ACHN (cell line): Measurements from ENCODE around the gene NGEF.
"Not testable (repeated sequence)": the region's sequence is repeated elsewhere in the genome, so short reads cannot be mapped to it uniquely, and the experiment has no call there.

Experiments used
- DNase-seq: peaks from one replicate; pipeline ENCODE4 v3.0.0-alpha.2; 2015
- in situ Hi-C: cut with HindIII; loops from 2 replicates; pipeline ENCODE4 v1.10.0; 2017; ENCODE audit warnings: low sequenced_read_pairs, low pct_ligation_motif_present, low pct_unique_long_range_greater_than_20kb

The NGEF gene

DNA sequence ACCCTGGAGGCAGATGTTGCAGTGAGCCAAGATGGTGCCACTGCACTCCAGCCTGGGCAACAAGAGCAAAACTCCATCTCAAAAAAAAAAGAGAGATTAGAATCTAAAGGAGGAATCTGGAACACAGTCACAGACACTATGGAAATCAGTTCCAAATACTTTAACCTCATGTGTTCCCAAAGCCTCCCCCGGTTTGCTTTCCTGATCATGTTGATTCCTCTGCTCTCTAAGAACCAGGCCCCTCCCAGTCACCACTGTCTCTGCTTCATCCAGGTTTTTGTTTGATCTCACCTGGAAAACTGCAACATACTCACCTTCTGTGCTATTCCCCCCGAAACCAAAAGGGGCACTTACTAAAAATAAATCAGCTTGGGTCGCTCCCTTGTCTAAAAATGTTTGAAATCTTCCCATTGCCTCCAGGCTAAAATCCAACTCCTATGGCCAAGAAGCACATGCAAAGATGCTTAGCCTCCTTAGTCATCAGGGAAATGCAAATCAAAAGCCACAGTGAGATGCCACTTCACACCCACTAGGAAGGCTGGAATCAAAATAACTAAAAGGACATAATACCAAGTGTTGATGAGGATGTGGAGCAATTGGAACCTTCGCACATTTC, 13.2 kb upstream of the NGEF start:
- in situ Hi-C loops: no loop called here
- no peak for DNase-seq

DNA sequence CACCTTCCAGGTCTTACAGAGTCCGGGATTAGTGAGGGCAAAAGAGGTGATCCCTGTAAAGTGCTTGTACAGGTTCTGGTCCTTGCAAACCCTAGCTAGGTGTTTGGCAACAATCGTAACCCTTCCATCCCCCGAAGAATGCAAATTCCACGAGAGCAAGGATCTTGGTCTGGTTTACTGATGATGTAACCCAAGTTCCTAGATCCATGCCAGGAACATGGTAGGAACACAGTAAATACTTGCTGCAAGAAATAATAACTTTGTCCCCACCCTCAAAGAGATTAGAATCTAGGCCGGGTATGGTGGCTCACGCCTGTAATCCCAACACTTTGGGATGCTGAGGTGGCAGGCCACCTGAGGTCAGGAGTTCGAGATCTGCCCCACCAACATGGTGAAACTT, 12.7 kb upstream of the NGEF start:
- in situ Hi-C loops: no loop called here
- DNase-seq: no peak

DNA sequence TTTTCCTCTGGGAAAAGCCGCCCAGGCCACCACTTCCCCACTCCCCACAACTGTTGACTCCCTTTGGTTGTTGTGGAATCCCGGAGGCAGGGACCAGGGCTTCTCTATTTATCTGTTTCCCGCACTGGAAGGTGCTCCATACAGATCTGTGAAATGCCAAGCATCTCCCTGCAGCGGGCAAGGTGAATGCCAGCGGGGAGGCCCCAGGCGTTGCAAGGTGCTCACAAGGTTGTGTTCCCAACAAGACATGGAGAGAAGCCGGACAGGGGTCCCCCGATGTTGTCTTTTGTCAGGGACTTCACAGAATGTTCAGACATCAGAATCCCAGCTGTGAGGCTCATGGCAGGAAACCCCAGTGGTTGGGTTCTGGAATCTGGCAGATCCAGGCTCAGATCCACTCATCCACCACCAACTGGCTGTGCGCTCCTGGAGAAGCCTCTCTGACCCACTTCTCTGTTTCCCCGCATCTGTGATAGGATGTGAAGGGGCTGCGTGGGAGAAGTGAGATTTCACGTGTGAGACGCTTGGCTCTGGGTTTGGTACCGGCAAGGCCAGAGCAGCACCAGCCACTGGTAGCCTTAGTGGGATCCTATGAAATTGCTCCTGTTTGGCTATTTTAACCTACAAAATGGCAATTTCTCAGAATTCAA, 10.8 kb upstream of the NGEF start:
- DNase-seq: no peak

DNA sequence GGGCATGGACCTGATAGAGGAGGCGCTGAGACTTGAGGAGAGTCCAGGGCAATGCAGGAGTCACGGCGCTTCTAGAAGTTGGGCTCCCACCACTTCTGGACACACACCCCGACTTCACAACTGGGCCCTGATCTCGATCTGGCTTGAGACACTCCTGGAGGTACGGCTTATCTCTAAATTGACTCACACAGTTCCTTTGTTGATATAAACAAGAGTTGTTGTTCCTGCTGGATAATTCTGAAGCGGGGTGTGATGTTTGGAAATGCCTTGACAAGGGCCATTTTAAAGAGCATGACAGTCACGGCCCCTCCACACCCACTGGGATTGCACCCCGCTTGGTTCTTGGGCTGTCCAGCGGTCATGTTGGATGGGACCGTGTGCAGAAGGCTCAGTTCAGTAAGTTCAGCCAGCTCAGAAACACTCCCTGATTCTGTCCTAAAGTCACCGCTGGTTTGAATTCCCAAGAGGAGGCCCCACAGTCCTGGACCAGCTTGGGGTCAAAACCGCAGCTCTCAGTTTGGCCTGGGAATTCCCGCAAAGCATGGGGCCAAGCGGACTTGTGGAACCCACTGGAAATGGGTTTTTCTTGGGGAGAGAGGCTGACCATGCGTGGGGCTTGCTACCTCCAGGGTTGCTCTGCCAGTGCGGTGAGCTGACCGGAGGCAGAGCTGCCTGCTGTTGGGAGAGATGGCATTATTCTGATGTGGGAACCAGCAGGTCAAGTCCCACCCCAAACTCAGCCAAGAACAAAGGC, 10.1 kb upstream of the NGEF start:
- in situ Hi-C loops: no loop called here
- no peak for DNase-seq

More for the DNA sequence above, 10.8 kb upstream of the NGEF start:
- in situ Hi-C loops: no loop called here

DNA sequence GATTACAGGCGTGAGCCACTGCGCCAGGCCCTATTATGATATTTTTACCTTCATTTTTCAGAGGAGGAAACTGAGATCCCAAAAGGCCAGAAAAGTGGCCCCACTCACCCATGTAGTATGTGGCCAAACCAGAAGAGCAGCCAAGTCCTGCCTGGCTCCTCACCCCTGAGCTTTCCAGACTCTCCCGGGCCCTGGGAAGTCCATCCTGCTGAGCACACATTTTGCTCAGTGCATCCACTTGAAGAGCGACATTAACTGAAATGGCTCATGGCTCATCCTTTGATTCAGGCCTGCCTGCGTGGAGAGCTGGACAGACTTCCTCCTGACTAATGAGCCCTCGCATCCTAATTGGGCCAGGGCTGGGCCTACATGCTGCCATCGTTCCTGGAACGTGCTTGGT, 9.5 kb upstream of the NGEF start:
- DNase-seq: no peak
- in situ Hi-C loops: no loop called here

DNA sequence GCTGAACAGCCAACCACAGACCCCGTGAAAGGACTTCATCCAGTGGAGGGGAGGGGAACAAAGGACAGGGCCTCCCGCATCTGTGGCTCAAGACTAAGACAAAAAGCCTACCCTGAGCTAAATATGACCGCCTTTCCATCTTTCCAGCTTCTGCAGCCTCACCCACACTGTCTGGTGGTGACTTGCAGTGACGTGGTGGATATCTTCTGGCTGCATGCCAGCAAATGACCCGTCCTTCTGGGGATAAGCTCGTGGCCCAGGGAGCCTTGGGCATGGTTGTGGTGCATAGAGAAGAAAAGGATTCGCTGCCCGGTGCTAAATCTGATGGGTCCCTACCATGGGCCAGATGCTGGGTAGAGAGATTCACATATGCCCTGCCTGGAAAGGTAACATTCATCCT, 8.7 kb upstream of the NGEF start:
- in situ Hi-C loops: no loop called here
- no peak for DNase-seq

DNA sequence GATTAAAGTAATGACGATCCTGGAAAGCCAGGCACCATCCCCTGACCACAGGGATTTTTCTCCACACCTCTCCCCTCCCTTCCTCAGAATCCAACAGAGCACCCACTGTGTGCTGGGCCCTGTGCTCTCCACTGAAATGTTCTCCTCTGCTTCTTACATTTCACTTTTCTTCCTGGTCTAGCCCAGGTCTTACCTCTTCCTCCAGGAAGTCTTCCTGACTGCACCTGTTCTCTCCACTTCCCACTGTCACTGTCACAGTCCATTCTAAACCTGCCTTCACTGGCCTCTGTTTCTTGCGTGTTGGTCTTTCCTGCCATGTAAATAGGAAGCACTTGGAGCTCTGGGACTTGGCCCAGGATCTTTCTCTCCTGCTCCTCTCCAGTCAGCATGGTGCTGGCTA, 7.4 kb upstream of the NGEF start:
- in situ Hi-C loops: no loop called here
- no peak for DNase-seq

DNA sequence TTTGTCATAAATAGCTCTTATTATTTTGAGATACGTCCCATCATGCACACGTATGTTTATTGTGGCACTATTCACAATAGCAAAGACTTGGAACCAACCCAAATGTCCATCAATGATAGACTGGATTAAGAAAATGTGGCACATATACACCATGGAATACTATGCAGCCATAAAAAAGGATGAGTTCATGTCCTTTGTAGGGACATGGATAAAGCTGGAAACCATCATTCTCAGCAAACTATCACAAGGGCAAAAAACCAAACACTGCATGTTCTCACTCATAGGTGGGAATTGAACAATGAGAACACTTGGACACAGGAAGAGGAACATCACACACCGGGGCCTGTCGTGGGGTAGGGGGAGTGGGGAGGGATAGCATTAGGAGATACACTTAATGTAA, 6.6 kb upstream of the NGEF start:
- DNase-seq, in situ Hi-C loops: not testable (repeated sequence)

DNA sequence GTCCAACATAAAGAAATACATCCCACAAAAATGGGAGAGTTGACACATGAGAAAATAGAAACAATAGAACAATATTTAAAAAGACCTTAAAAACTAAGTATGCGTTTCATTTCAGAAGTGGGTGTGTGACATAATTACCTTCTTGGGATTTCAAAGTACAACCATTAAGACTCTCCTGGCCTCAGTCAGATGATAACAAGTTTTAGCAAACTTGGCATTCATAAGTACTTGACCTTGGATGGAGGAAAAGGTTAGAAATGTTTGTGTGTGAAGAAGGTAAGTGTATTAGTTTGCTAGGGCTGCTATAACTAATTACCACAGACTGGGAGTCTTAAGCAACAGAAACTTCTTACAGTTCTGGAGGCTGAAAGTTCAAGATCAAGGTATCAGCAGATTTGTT, 4.9 kb upstream of the NGEF start:
- no peak for DNase-seq

DNA sequence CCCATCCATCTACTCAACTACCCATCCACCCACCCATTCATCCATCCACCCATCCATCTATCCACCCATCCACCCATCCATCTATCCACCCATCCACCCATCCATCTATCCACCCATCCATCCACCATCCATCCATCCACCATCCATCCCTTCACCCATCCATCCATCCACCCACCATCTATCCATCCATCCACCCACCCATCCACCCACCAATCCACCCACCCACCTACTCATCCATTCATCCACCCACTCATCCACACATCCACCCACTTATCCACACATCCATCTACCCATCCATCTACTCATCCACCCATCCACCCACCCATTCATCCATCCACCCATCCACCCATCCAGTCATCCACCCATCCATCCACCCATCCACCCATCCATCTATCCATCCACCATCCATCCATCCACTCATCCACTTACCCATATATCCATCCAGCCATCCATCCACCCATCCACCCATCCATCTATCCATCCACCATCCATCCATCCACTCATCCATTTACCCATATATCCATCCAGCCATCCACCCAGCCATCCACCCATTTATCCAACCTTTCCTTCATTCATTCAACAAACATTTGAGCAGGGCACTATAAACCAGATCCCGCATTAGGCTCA, 2.1 kb upstream of the NGEF start:
- no peak for DNase-seq
- in situ Hi-C loops: no loop called here

More for the DNA sequence above, 4.9 kb upstream of the NGEF start:
- in situ Hi-C loops: no loop called here

DNA sequence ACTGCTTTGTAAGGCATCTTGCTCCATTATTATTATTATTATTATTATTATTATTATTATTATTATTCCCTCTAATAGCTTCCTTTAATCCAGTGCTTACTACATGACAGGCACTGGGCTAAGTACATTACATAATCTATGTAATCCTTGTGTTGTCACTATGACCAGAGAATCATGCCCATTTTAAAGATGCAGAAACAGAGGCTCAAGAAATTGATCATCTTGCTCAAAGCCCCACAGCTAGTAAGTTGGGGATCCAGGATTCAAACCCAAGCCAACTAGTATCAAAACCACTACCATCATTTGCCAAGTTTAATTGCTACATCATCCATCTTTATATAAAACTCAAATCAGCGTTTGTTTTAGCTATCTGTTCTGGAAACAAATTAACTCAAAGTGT, 594 bp upstream of the NGEF start:
- no peak for DNase-seq
- in situ Hi-C loops: no loop called here

DNA sequence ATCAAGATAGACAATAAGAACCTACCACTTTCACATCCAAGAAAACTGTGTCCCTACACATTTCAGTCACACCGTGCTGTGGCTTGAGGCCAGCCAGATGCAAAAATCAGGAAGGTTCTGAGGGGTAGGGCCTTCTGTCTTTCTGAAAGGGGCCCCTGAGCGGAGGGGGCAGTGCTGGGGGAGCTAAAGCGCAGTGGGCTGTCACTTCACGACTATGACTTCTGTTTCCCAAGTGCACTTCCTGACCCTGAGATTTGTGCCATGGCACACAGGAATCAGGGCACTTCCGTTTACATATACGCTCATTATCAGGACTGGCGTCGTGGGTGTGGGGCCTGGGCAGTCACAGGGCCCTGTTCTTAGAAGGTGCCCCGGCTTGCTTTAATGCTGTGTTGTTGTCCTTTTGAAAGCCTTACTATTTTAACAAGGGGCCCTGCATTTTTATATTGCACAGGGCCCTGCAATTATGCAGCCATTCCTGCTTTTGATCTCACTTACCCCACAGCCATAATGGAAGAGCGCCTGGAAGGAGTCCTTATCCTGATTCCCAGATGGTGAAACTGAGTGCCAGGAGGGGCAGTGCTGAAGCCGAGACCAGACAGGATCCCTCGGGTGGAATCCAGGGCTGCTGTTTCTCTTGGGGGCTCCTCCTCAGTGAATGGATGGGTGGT, 620 bp downstream of the NGEF start:
- DNase-seq: no peak
- in situ Hi-C loops: no loop called here

DNA sequence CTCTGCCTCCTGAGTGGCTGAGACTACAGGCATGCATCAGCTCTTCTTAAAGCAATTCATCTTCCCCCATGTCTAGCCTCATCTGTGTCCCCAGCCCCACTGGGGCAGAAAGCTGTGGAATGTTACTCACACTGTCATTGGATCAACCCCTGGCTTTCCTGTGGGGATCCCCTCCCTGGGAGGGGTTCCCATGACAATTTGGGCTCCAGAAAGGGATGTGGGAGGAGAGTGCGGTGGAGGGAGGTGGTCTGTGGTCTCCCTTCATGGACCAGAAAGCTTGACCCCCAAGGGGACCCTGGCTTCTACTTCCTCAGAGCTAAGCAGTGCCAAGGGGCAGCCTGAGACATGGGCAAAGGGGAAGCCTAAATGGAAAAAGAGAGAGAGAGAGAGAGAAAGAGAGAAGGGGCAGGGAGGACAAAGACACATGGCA, 1.3 kb downstream of the NGEF start:
- DNase-seq: no peak
- in situ Hi-C loops: no loop called here

DNA sequence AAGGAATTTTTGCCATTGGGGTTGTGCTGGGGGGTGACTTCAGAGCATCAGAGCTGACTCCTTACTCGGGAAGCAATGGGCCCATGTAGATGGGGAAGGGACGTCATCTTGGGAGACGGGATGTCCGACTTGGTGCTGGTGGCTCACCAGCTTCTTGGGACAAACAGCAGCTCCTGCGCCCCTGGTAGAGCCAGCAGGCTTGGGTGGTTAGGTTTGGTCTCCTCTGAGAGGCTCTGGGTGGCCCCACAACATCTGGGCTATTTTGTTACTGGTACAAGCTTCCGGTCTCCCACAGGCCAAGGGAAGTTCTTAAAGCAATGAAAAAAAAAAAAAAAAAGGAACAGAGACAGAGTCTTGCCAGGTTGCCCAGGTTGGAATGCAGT, 1.8 kb downstream of the NGEF start:
- no peak for DNase-seq
- in situ Hi-C loops: no loop called here

DNA sequence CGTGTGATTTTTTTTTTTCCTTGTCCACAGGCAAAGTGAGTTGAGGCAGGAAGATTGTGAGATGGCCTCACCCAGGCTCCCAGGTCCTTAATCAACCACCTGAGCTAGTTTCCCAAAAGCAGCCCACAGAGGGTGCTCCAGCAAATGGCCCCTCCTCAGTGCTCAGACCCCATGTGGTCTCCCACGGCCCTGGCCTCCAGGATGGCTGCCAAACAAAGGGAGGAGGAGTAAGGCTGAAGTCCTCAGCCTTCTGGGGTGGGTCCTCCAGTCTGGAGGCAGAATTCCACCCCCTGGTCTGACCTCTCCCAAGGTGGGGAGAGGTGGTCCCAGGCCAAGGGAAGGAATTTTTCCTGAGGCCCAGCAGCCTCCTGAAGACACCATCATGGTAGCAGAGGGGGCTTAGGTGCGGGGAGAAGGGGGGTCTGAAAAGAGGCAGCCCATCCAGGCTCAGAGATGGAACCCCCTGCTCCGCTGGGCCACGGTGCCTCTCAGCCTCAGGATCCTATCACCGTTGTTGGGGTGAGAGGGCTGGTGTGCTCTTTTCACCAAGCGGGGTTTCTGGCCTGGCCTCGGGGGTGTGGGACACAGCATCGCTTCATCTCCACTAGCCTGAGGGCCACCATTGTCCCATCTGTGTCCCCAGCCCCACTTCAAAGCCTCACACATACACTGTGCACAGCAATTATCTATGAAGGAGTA, 2.3 kb downstream of the NGEF start:
- no peak for DNase-seq
- in situ Hi-C loops: no loop called here

DNA sequence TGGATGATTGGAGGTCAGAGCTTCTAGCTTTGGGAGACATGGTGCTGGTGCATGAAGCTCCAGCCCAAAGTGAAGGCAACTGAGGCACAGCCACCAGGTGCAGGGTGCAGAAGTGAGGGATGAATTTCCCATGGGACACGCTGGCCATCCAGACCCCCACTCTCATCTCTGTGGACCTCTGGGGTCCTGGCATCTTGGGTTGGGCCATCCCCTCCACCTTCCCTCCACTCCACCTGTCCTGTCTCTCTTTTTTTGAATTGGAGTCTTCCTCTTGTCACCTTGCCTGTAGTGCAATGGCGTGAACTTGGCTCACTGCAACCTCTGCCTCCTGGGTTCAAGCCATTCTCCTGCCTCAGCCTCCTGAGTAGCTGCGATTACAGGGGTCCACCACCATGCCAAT, 3.4 kb downstream of the NGEF start:
- in situ Hi-C loops: no loop called here
- DNase-seq: no peak

DNA sequence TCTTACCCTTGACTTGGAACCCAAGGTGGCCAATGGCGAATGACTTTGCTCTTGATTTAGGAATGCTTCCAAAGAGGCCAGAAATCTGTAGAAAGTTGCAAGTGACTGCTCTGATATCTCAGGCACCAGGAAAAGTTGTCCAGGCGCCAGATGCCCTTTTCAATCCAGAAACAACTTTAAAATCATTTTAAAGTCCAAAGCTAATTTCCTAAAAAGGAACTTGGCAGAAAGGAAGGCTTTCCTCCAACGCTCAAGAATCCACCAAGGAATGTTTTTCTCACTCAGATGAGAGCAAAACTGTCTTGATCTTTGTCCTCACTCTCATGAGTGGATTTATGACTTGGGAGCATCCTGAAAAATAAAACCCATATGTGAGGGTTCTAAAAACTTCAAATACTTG, 5.3 kb downstream of the NGEF start:
- no peak for DNase-seq
- in situ Hi-C loops: no loop called here

DNA sequence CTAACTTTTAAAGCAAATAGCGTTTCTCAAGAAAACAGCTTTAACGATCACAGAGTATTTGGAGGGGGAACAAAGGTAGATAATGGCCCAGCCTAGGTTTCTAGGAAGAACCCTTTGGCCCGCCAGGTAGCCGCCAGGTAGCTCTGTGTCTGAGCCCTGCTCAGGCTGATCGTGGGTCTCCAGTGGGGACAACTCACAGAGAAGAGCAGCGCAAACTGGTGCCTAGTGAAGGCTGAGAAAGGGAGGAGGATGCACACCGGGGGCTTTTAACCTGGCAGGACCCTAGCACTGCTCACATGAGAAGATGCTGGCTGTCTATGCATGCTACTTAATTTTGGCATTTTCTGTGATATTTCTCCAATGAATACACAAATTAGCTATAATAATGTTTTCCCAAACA, 5.8 kb downstream of the NGEF start:
- DNase-seq: no peak

DNA sequence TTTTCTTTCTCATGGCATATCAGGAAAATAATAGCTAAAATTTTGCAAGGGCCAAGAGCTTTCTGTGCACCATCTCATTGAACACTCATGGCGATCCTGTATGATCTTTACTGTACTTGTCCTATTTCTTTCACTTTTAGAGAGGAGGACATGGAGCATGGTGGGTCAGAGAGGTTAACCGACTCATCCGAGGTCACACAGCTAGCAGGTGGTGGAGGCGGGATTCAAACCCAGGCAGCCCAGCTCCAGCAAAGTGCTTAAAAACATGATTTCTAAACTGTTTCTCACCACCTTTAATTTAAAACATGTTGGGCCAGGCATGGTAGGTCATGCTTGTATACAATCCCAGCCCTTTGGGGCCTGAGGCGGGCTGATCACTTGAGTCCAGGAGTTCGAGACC, 6.4 kb downstream of the NGEF start:
- no peak for DNase-seq
- in situ Hi-C loops: no loop called here

More for the DNA sequence above, 5.8 kb downstream of the NGEF start:
- in situ Hi-C loops: no loop called here
